HepG2 (cell line): ENCODE measurements around the gene CACNB4. TPM values are rescaled to one million over a fixed set of nuclear protein-coding genes. Genes with fewer than 3 reads are reported as not detected.

Source experiments
- AGO2 ChIP-seq: fragments of 200-400 bp; formaldehyde crosslinking; optimal IDR thresholded peaks from 2 replicates; pipeline ENCODE3; 2017; ENCODE audit warnings: mild to moderate bottlenecking, low read depth, low read length, moderate library complexity
- FOXK1 ChIP-seq: sonication (generic); formaldehyde crosslinking; IDR thresholded peaks from 2 replicates; pipeline ENCODE4 v1.4.0; 2020; ENCODE audit warnings: low read depth, missing genetic modification reagents, borderline replicate concordance
- NFYC ChIP-seq: IDR thresholded peaks from 2 replicates; pipeline ENCODE4 v1.6.1; 2016; ENCODE audit warnings: missing genetic modification reagents, missing compliant biosample characterization
- NR1H2 ChIP-seq: sonication (generic); formaldehyde crosslinking; IDR thresholded peaks from 2 replicates; pipeline ENCODE4 v1.8.1; 2022; ENCODE audit warnings: low read depth, missing genetic modification reagents, borderline replicate concordance
- POLR2AphosphoS5 ChIP-seq: IDR thresholded peaks from 2 replicates; pipeline ENCODE4 v1.6.1; 2012; ENCODE audit warnings: low read depth, low read length
- SAP130 ChIP-seq: IDR thresholded peaks from 2 replicates; pipeline ENCODE4 v1.6.1; 2016; ENCODE audit warnings: low read depth
- SKIL ChIP-seq: sonication (generic); formaldehyde crosslinking; IDR thresholded peaks from 2 replicates; pipeline ENCODE4 v1.8.0; 2022; ENCODE audit warnings: missing genetic modification reagents, mild to moderate bottlenecking, moderate library complexity, borderline replicate concordance
- USF2 ChIP-seq, 2 experiments: sonication (generic) in 1 of 2; formaldehyde crosslinking in 1 of 2; IDR thresholded peaks; 2 replicates each; pipeline versions ENCODE4 v1.5.1 to v1.6.1; 2011 to 2020; ENCODE audit warnings: borderline replicate concordance in 1 of 2, low read depth in 1 of 2, low read length in 1 of 2, mild to moderate bottlenecking in 1 of 2, missing genetic modification reagents in 1 of 2, moderate library complexity in 1 of 2
- ZFP62 ChIP-seq: sonication (generic); formaldehyde crosslinking; IDR thresholded peaks from 2 replicates; pipeline ENCODE4 v1.4.0; 2020; ENCODE audit warnings: missing genetic modification reagents
- polyA plus RNA-seq, 8 experiments: library from polyadenylated mRNA; depleted of rRNA in 3 of 8; stranded (reverse) in 7 of 8; unstranded in 1 of 8; fragments of >200 nt; fragmentation: Illumina TruSeq in 4 of 8; extraction: Trizol in 4 of 8; gene quantifications; 2 replicates each; pipeline versions ENCODE4 v1.2.1 to v1.2.3, GENCODE V29; 2011 to 2016; ENCODE audit warnings: low read depth in 4 of 8, missing spikeins in 1 of 8, mixed read lengths in 1 of 8; ENCODE audit not compliant: insufficient read depth in 1 of 8
- total RNA-seq, 5 experiments: library from RNA; depleted of rRNA; stranded (reverse); fragments of >200 nt; fragmentation: Illumina TruSeq; extraction: Trizol; gene quantifications; 2 replicates each; pipeline ENCODE4 v1.2.3, GENCODE V29; 2016; ENCODE audit warnings: low read depth in 1 of 5

The CACNB4 gene
- total and polyA plus RNA-seq, 2 of the 13 experiments (the other 11 are each of a cell fraction or from before 2014, with no cell fraction given), result 5.1 to 14.3 TPM

- TF ChIP-seq SKIL (CRISPR knock-in tag), result no peak
- 0 out of 2 replicates have a peak, but pooled peaks have one; percentile 24 for TF ChIP-seq POLR2AphosphoS5
- no peak for TF ChIP-seq NR1H2 (CRISPR knock-in tag)
- TF ChIP-seq AGO2, result no peak
- TF ChIP-seq ZFP62 (CRISPR knock-in tag), result no peak
- TF ChIP-seq SAP130 (CRISPR knock-in tag), result peak; percentile 44; the same call in 1 of the 2 replicates
- no peak for TF ChIP-seq FOXK1 (CRISPR knock-in tag)
- TF ChIP-seq USF2 (IDR thresholded peaks at IDR 0.05; ENCODE audit: low read depth, low read length), result peak; percentile 85
- TF ChIP-seq USF2 (CRISPR knock-in tag; IDR thresholded peaks at IDR 0.05; ENCODE audit: borderline replicate concordance), result peak; percentile 72; the same call in 1 of the 2 replicates
- TF ChIP-seq NFYC (CRISPR knock-in tag), result 0 out of 2 replicates have a peak, but pooled peaks have one; percentile 9
Observed at GRCh38 chr2:151826737-151827157, 272.1 kb downstream of the CACNB4 start (continued).
